ENCODE measurements around the gene IFNB1.

IFNB1 gene

DNA sequence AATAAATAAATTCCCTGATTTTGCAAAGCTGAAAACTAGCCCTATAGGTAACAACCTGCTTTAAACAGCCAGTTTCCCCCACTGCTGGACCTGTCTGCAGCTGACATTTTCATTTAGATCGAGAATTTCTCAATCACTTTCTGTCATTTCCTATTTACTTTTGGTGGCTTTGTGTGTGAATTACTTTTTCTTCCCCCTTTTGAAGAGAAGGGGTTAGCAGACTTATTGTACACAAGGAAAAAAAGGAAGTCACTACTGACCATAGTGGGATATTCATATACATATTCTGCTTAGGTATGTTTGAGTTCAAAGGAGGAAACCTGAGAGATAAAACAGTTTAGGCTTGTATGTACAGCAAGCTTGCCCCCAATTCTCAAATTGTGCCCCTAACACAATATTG lies 27.0 kb upstream of the IFNB1 start:
- ChIA-PET CTCF (interaction anchor here (1.6 to 3.2 kb wide), 6 partner anchors 9 to 1178 kb away, joined by 3 to 14 read pairs (median 7); no protein-coding TSS in a partner anchor), POLR2A (no interaction called here)
- DNase-seq (ENCODE audit: extremely low spot score), result no peak
- no peak for TF ChIP-seq CTCF (IDR thresholded peaks at IDR 0.05; ENCODE audit: control extremely low read depth, extremely low read depth, low read depth, missing control alignments)

DNA sequence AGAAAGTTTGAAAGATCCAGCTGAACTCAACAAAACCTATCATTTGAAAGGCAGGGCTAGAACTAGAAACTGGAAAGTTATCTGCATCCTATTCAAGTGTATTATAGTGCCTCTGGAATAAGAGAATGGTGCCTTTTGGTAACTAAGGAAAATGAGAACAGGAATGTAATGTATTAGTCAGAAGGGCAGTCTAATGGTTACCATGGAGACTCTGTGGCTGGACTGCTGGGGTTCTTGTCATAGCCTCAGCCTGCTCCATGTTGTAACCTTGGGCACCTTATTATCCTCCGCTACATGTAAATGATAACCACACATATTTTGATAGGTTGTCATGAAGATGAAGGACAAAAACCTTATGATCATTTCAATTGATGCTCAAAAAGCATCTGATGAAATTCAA lies 24.6 kb upstream of the IFNB1 start:
- POLR2A ChIA-PET, result no interaction called here
- CTCF ChIA-PET, result interaction anchor here (1.2 kb wide), 2 partner anchors 8 to 218 kb away, joined by 3 to 5 read pairs; no protein-coding TSS in a partner anchor
- DNase-seq (ENCODE audit: extremely low spot score), result no peak
- TF ChIP-seq CTCF (IDR thresholded peaks at IDR 0.05; ENCODE audit: control extremely low read depth, extremely low read depth, low read depth, missing control alignments), result no peak

DNA sequence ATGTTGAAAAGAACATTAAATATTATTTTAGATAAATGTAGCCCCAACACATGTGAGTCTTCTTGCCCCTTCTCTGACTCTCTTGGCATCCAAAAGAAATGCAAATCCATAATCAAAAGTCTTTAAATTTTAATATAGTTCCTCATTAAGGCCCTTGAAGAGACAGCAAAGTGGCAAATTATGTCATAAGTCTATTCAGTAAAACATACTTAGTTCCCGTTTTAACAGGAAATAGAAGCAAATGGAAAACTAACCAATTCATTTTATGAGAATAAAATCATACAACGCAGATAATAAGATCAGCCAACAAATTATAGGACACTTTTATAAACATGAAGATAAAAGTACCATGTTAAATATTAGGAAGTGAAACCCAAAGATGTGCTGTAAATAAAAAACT lies 20.1 kb upstream of the IFNB1 start:
- ChIA-PET CTCF (interaction anchor here (2.0 to 2.6 kb wide), 2 partner anchors 13 kb away, joined by 10 to 19 read pairs; no protein-coding TSS in a partner anchor), POLR2A (no interaction called here)

GRCh38 chr9:21096901-21097255 lies 19.1 kb upstream of the IFNB1 start:
- ChIA-PET POLR2A (no interaction called here), CTCF (interaction anchor here (1.3 to 2.0 kb wide), 2 partner anchors 14 to 37 kb away, joined by 3 to 19 read pairs; no protein-coding TSS in a partner anchor)
- no peak for TF ChIP-seq CTCF (IDR thresholded peaks at IDR 0.05; ENCODE audit: control extremely low read depth, extremely low read depth, low read depth, missing control alignments)
- DNase-seq (ENCODE audit: extremely low spot score), result no peak

More for the DNA sequence above, 20.1 kb upstream of the IFNB1 start:
- DNase-seq (ENCODE audit: extremely low spot score), result no peak
- TF ChIP-seq CTCF (IDR thresholded peaks at IDR 0.05; ENCODE audit: control extremely low read depth, extremely low read depth, low read depth, missing control alignments), result no peak

- TF ChIP-seq CTCF (IDR thresholded peaks at IDR 0.05; ENCODE audit: control extremely low read depth, extremely low read depth, low read depth, missing control alignments), result no peak
- ChIA-PET POLR2A (no interaction called here), CTCF (interaction anchor here (1.1 to 2.0 kb wide), 4 partner anchors 15 to 155 kb away, joined by 3 to 19 read pairs (median 4); no protein-coding TSS in a partner anchor)
- peak; percentile 42 for DNase-seq (ENCODE audit: extremely low spot score)
These were observed 18.6 kb upstream of the IFNB1 start for GRCh38 chr9:21096172-21096900.

DNA sequence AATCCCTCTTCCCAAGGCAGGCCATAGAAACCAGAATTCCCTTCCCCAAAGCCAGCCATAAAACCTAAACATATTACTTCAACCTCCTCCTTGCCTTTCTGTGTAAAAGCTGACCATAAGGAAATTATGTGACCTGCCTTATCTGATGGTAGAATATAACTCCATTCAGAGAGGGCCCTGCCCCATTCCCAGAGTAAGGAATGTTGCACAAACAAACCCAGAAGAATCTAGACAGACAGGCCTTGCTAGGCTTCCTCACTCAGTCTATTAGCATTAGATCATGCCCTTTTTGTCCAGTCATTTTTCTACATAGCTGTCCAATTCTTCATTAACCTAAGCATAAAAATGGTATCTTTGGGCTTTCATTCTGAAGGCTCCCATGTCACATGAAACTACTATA lies 17.8 kb upstream of the IFNB1 start:
- TF ChIP-seq CTCF (IDR thresholded peaks at IDR 0.05; ENCODE audit: control extremely low read depth, extremely low read depth, low read depth, missing control alignments), result no peak
- ChIA-PET CTCF (interaction anchor here (1.1 to 2.0 kb wide), 5 partner anchors 15 to 154 kb away, joined by 3 to 19 read pairs (median 3); no protein-coding TSS in a partner anchor), POLR2A (no interaction called here)
- DNase-seq (ENCODE audit: extremely low spot score), result no peak

All from GM10248 (cell line).